WTC11 (cell line): ENCODE results near the gene TP53BP1. TPM values are rescaled to one million over a fixed set of nuclear protein-coding genes. Genes with fewer than 3 reads are reported as not detected.

Experiments used
- ATAC-seq: fragments of 200-7000 bp; cut with Tn5 transposase; 2 replicates; pipeline ENCODE4 v1.10.0; 2021; ENCODE audit warnings: mild to moderate bottlenecking, moderate library complexity
- CTCF ChIA-PET: fragments of 300-600 bp; sonication (Branson Sonifier 250); formaldehyde crosslinking; loops from one replicate; lab custom pipeline; 2021; ENCODE audit warnings: antibody characterized with exemption; lab: Charles Lee
- POLR2A ChIA-PET: fragments of 350-600 bp; sonication (Branson Sonifier 250); formaldehyde crosslinking; loops from one replicate; lab custom pipeline; 2021; ENCODE audit warnings: antibody characterized with exemption; lab: Charles Lee
- DNase-seq: peaks from one replicate; pipeline ENCODE4 v3.0.0; 2021; ENCODE audit warnings: low spot score
- H3K27ac Mint-ChIP-seq: 2 replicates; pipeline ENCODE4 v1.8.0; 2021; ENCODE audit warnings: mixed read lengths
- H3K27me3 Mint-ChIP-seq: 2 replicates; pipeline ENCODE4 v1.8.0; 2021; ENCODE audit warnings: low read depth, mild to moderate bottlenecking, moderate library complexity, mixed read lengths
- H3K36me3 Mint-ChIP-seq: 2 replicates; pipeline ENCODE4 v1.8.0; 2021; ENCODE audit warnings: mixed read lengths
- H3K4me1 Mint-ChIP-seq: 2 replicates; pipeline ENCODE4 v1.8.0; 2022; ENCODE audit warnings: mixed read lengths
- H3K4me3 Mint-ChIP-seq: 2 replicates; pipeline ENCODE4 v1.8.0; 2021; ENCODE audit warnings: mild to moderate bottlenecking, moderate library complexity, mixed read lengths
- H3K9me3 Mint-ChIP-seq: 2 replicates; pipeline ENCODE4 v1.8.0; 2021; ENCODE audit warnings: mixed read lengths
- AFF4 ChIP-seq: sonication (generic); formaldehyde crosslinking; IDR thresholded peaks from 2 replicates; pipeline ENCODE4 v1.8.1; 2023; ENCODE audit warnings: mild to moderate bottlenecking, missing genetic modification reagents, borderline replicate concordance
- CTCF ChIP-seq: fragments of 200-600 bp; IDR thresholded peaks from 2 replicates; pipeline ENCODE4 v1.8.0; 2022; ENCODE audit warnings: antibody characterized with exemption
- ERG ChIP-seq: fragments of 250-450 bp; sonication (Bioruptor Pico); IDR thresholded peaks from 2 replicates; pipeline ENCODE4 v1.8.0; 2021; ENCODE audit warnings: mild to moderate bottlenecking
- ETV6 ChIP-seq: sonication (generic); formaldehyde crosslinking; IDR thresholded peaks from 2 replicates; pipeline ENCODE4 v1.8.1; 2022; ENCODE audit warnings: mild to moderate bottlenecking, missing genetic modification reagents
- IRF2 ChIP-seq: sonication (generic); formaldehyde crosslinking; IDR thresholded peaks from 2 replicates; pipeline ENCODE4 v1.8.0; 2022; ENCODE audit warnings: low read depth, missing genetic modification reagents, borderline replicate concordance
- KAT7 ChIP-seq: sonication (generic); formaldehyde crosslinking; IDR thresholded peaks from 2 replicates; pipeline ENCODE4 v1.8.1; 2023; ENCODE audit warnings: missing genetic modification reagents, mild to moderate bottlenecking, borderline replicate concordance
- MAX ChIP-seq: sonication (generic); formaldehyde crosslinking; IDR thresholded peaks from 2 replicates; pipeline ENCODE4 v1.8.0; 2022; ENCODE audit warnings: mild to moderate bottlenecking, missing genetic modification reagents
- NFATC4 ChIP-seq: fragments of 250-450 bp; sonication (Bioruptor Pico); IDR thresholded peaks from 2 replicates; pipeline ENCODE4 v1.9.0; 2021; ENCODE audit warnings: mild to moderate bottlenecking
- NFYB ChIP-seq: sonication (generic); formaldehyde crosslinking; conservative IDR thresholded peaks from 2 replicates; pipeline ENCODE4 v1.8.0; 2022; ENCODE audit warnings: low read depth, missing genetic modification reagents
- NR2C2 ChIP-seq: sonication (generic); formaldehyde crosslinking; IDR thresholded peaks from 2 replicates; pipeline ENCODE4 v1.8.0; 2022; ENCODE audit warnings: mild to moderate bottlenecking, missing genetic modification reagents
- TEAD1 ChIP-seq: sonication (generic); formaldehyde crosslinking; IDR thresholded peaks from 2 replicates; pipeline ENCODE4 v1.8.0; 2022; ENCODE audit warnings: mild to moderate bottlenecking, missing genetic modification reagents
- TEAD4 ChIP-seq: sonication (generic); formaldehyde crosslinking; IDR thresholded peaks from 2 replicates; pipeline ENCODE4 v1.8.0; 2022; ENCODE audit warnings: mild to moderate bottlenecking, missing genetic modification reagents
- USF1 ChIP-seq: sonication (generic); formaldehyde crosslinking; IDR thresholded peaks from 2 replicates; pipeline ENCODE4 v1.8.0; 2022; ENCODE audit warnings: mild to moderate bottlenecking, missing genetic modification reagents
- ZNF138 ChIP-seq: sonication (generic); formaldehyde crosslinking; conservative IDR thresholded peaks from 2 replicates; pipeline ENCODE4 v1.8.1; 2022; ENCODE audit warnings: mild to moderate bottlenecking, moderate library complexity, missing genetic modification reagents
- ZNF317 ChIP-seq: sonication (generic); formaldehyde crosslinking; IDR thresholded peaks from 2 replicates; pipeline ENCODE4 v1.8.1; 2023; ENCODE audit warnings: low read depth, mild to moderate bottlenecking, moderate library complexity, missing genetic modification reagents, borderline replicate concordance
- ZNF425 ChIP-seq: fragments of 250-450 bp; sonication (Bioruptor Pico); conservative IDR thresholded peaks from 2 replicates; pipeline ENCODE4 v1.9.0; 2021; ENCODE audit warnings: mild to moderate bottlenecking
- total RNA-seq: library from RNA; stranded (reverse); gene quantifications from 3 replicates; pipeline ENCODE4 v1.2.3, GENCODE V29; 2021
- TF ChIP-seq, protein P1 (sequence below): sonication (generic); formaldehyde crosslinking; IDR thresholded peaks from 2 replicates; pipeline ENCODE4 v1.8.1; 2022; ENCODE audit warnings: mild to moderate bottlenecking, moderate library complexity, missing genetic modification reagents
- TF ChIP-seq, protein P2 (sequence below): sonication (generic); formaldehyde crosslinking; IDR thresholded peaks from 2 replicates; pipeline ENCODE4 v1.8.0; 2023; ENCODE audit warnings: missing genetic modification reagents, mild to moderate bottlenecking, borderline replicate concordance

TP53BP1 gene
- total RNA-seq, 1 experiment from 2014 or later: 67.1 TPM

- TF ChIP-seq AFF4 (CRISPR knock-in tag) (no peak), CTCF (no peak), MAX (no peak), NFYB (no peak), KAT7 (CRISPR knock-in tag) (no peak), NR2C2 (no peak), ZNF138 (CRISPR knock-in tag) (no peak), ETV6 (CRISPR knock-in tag) (no peak)
- TF ChIP-seq, protein P1, sequence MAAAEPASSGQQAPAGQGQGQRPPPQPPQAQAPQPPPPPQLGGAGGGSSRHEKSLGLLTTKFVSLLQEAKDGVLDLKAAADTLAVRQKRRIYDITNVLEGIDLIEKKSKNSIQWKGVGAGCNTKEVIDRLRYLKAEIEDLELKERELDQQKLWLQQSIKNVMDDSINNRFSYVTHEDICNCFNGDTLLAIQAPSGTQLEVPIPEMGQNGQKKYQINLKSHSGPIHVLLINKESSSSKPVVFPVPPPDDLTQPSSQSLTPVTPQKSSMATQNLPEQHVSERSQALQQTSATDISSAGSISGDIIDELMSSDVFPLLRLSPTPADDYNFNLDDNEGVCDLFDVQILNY (CRISPR knock-in tag): no peak
- TF ChIP-seq, protein P2, sequence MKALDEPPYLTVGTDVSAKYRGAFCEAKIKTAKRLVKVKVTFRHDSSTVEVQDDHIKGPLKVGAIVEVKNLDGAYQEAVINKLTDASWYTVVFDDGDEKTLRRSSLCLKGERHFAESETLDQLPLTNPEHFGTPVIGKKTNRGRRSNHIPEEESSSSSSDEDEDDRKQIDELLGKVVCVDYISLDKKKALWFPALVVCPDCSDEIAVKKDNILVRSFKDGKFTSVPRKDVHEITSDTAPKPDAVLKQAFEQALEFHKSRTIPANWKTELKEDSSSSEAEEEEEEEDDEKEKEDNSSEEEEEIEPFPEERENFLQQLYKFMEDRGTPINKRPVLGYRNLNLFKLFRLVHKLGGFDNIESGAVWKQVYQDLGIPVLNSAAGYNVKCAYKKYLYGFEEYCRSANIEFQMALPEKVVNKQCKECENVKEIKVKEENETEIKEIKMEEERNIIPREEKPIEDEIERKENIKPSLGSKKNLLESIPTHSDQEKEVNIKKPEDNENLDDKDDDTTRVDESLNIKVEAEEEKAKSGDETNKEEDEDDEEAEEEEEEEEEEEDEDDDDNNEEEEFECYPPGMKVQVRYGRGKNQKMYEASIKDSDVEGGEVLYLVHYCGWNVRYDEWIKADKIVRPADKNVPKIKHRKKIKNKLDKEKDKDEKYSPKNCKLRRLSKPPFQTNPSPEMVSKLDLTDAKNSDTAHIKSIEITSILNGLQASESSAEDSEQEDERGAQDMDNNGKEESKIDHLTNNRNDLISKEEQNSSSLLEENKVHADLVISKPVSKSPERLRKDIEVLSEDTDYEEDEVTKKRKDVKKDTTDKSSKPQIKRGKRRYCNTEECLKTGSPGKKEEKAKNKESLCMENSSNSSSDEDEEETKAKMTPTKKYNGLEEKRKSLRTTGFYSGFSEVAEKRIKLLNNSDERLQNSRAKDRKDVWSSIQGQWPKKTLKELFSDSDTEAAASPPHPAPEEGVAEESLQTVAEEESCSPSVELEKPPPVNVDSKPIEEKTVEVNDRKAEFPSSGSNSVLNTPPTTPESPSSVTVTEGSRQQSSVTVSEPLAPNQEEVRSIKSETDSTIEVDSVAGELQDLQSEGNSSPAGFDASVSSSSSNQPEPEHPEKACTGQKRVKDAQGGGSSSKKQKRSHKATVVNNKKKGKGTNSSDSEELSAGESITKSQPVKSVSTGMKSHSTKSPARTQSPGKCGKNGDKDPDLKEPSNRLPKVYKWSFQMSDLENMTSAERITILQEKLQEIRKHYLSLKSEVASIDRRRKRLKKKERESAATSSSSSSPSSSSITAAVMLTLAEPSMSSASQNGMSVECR: no peak
Observed at GRCh38 chr15:43523646-43524045, 30.7 kb upstream of the TP53BP1 start (continued).

- H3K27ac Mint-ChIP-seq: no peak overlapping the region
- POLR2A ChIA-PET: no interaction called here
Observed at GRCh38 chr15:43522247-43522646, 29.3 kb upstream of the TP53BP1 start.

More at GRCh38 chr15:43522247-43522646, 29.3 kb upstream of the TP53BP1 start:
- Mint-ChIP-seq H3K4me3 (no peak overlapping the region), H3K27me3 (peaks cover 46% of the 10 kb centered on the region), H3K4me1 (peaks cover 14% of the 10 kb centered on the region), H3K36me3 (no peaks in the 10 kb centered on the region), H3K9me3 (no peaks in the 10 kb centered on the region)
- ATAC-seq (no peak), DNase-seq (no peak)
- no peak for TF ChIP-seq ZNF425 (CRISPR knock-in tag)
- TF ChIP-seq ZNF317 (CRISPR knock-in tag): no peak
- TF ChIP-seq TEAD4: no peak
- no peak for TF ChIP-seq IRF2 (CRISPR knock-in tag)
- no peak for TF ChIP-seq USF1
- TF ChIP-seq ZNF138 (CRISPR knock-in tag): no peak
- no peak for TF ChIP-seq NFATC4 (CRISPR knock-in tag)
- no peak for TF ChIP-seq TEAD1 (CRISPR knock-in tag)
- TF ChIP-seq KAT7 (CRISPR knock-in tag): no peak
- TF ChIP-seq ERG (CRISPR knock-in tag): no peak
- CTCF ChIA-PET: interaction anchor here (1.3 kb wide), 1 partner anchor 11 kb away, joined by 3 read pairs; no protein-coding TSS in a partner anchor
